Parathyroid adenoma (tissue), 2 donors: ENCODE measurements around the gene IGSF6.

Experiments
- H2AFZ ChIP-seq: fragments of 300-600 bp; sonication (generic); one replicate; pipeline ENCODE4 v1.7.0; 2017; ENCODE audit warnings: antibody characterized with exemption, mild to moderate bottlenecking
- H3K27ac ChIP-seq: fragments of 300-600 bp; sonication (generic); one replicate; pipeline ENCODE4 v1.7.0; 2017
- H3K27me3 ChIP-seq: fragments of 300-600 bp; sonication (generic); one replicate; pipeline ENCODE4 v1.7.0; 2017; ENCODE audit warnings: low read length; ENCODE audit not compliant: control insufficient read depth, insufficient read depth
- H3K36me3 ChIP-seq: fragments of 300-600 bp; sonication (generic); one replicate; pipeline ENCODE4 v1.7.0; 2017; ENCODE audit warnings: low read length; ENCODE audit not compliant: control insufficient read depth, insufficient read depth
- H3K4me1 ChIP-seq: fragments of 300-600 bp; sonication (generic); one replicate; pipeline ENCODE4 v1.7.0; 2017; ENCODE audit warnings: control low read depth
- H3K4me2 ChIP-seq: fragments of 300-600 bp; sonication (generic); one replicate; pipeline ENCODE4 v1.7.0; 2017; ENCODE audit warnings: low read length
- H3K4me3 ChIP-seq: fragments of 300-600 bp; sonication (generic); one replicate; pipeline ENCODE4 v1.7.0; 2017; ENCODE audit warnings: low read depth, low read length
- H3K79me2 ChIP-seq: fragments of 300-600 bp; sonication (generic); one replicate; pipeline ENCODE4 v1.7.0; 2017; ENCODE audit warnings: control low read depth
- H3K9ac ChIP-seq: fragments of 300-600 bp; sonication (generic); one replicate; pipeline ENCODE4 v1.7.0; 2017; ENCODE audit warnings: mild to moderate bottlenecking
- H3K9me3 ChIP-seq: fragments of 300-600 bp; sonication (generic); one replicate; pipeline ENCODE4 v1.7.0; 2017; ENCODE audit warnings: low read length; ENCODE audit not compliant: control insufficient read depth
- CTCF ChIP-seq: fragments of 300-600 bp; sonication (generic); IDR thresholded peaks from one replicate; pipeline ENCODE4 v1.7.0; 2017; ENCODE audit warnings: antibody characterized with exemption, mild to moderate bottlenecking
- donor health status: primary hyperparathyroidism.

The IGSF6 gene

DNA sequence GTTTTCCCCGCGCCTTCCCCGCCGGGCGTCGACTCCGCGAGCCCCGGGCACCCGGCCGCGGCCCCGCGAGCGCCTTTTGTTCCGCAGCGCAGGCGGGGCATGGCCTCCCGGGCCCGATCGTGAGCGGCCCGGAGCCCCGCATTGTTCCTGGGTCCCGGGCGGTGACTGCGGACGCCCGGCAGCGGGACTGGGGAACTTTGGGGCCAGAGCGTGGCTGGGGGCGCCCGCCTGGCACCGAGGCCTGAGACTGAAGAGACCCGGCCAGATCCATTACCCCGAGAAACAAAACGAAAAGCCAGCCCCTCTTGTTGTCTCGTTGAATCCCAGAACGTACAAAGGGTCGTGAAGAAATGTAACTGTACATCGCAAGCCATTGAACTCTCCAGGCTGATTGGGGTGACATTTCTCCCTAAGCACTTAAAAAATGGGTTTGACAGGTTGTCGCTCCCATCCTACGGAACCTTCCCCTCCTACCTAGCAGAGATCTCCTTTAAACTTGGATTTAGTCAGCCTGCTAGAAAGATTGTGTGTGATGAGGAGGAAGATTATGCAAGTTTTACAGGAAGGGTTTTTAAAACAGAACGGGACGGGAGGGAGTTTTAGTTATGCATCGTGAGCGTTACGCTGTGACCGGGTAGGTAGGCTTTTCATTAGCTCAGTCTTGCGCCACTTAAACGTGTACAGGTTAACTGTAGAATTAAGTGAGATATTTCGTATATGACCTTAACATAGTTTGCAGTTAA lies 52.2 kb downstream of the IGSF6 start:
- Histone ChIP-seq H3K27ac (peak overlapping the region; percentile 93), H3K36me3 (no peaks in the 10 kb centered on the region), H3K27me3 (no peaks in the 10 kb centered on the region), H3K4me1 (peaks cover 8% of the 10 kb centered on the region), H2AFZ (peak overlapping the region; percentile 81), H3K9me3 (no peaks in the 10 kb centered on the region), H3K4me2 (peak overlapping the region; percentile 92), H3K79me2 (peaks cover 31% of the 10 kb centered on the region), H3K9ac (peak overlapping the region; percentile 41), H3K4me3 (peak overlapping the region; percentile 92)
- no peak for TF ChIP-seq CTCF

- H3K27ac ChIP-seq, result peak within 1 kb of the TSS; percentile 93
Measured at GRCh38 chr16:21599122-21600030, 53.0 kb downstream of the IGSF6 start, which contains the start of gene METTL9. Gene METTL9, plus strand, starts transcription at chr16:21599577. Its CDS starts 157 bp downstream, at chr16:21599734.

DNA sequence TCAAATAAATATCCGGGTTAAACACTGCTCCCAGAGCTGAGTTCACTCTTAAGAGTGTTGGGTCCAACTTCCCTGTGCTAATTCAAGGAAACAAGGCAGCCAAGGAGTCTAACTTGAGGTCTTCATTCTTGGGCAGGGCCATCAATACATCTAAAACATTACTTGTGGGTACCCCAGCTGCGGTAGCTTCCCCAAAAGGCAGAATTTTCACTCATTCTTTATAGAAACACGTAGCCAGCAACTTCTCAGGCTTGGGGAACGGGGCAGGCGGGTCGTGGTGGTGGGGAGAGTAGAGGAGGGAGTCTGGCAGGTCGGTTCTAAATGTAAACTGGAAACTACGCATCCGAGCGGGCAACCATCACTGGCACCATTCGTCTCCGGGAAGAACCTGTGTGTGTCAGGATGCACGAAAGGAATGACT lies 53.7 kb downstream of the IGSF6 start:
- Histone ChIP-seq H3K9me3 (no peaks in the 10 kb centered on the region), H3K4me2 (peak overlapping the region; percentile 86), H3K27me3 (no peaks in the 10 kb centered on the region), H3K9ac (peak overlapping the region; percentile 61), H3K79me2 (peaks cover 23% of the 10 kb centered on the region), H3K27ac (peak overlapping the region; percentile 93), H3K4me1 (peaks cover 9% of the 10 kb centered on the region), H3K36me3 (no peaks in the 10 kb centered on the region), H3K4me3 (peak overlapping the region; percentile 92), H2AFZ (peak overlapping the region; percentile 98)
- TF ChIP-seq CTCF, result no peak

More at GRCh38 chr16:21599122-21600030, 53.0 kb downstream of the IGSF6 start, which contains the start of gene METTL9:
- peak within 1 kb of the TSS; percentile 98 for H2AFZ ChIP-seq
- H3K27me3 ChIP-seq, result no peaks in the 10 kb centered on the region
- peaks cover 26% of the 10 kb centered on the region for H3K79me2 ChIP-seq
- peak; percentile 21 for TF ChIP-seq CTCF
- peaks cover 8% of the 10 kb centered on the region for H3K4me1 ChIP-seq
- peak within 1 kb of the TSS; percentile 61 for H3K9ac ChIP-seq
- no peaks in the 10 kb centered on the region for H3K9me3 ChIP-seq
- H3K36me3 ChIP-seq, result no peaks in the 10 kb centered on the region
- peak within 1 kb of the TSS; percentile 92 for H3K4me2 ChIP-seq
- H3K4me3 ChIP-seq, result peak within 1 kb of the TSS; percentile 92

- peak overlapping the region; percentile 92 for H3K4me3 ChIP-seq
- H3K27ac ChIP-seq, result peak overlapping the region; percentile 93
- H3K79me2 ChIP-seq, result peaks cover 18% of the 10 kb centered on the region
Measured at GRCh38 chr16:21598206-21598605, 54.2 kb downstream of the IGSF6 start.

More at GRCh38 chr16:21598206-21598605, 54.2 kb downstream of the IGSF6 start:
- Histone ChIP-seq H3K27me3 (no peaks in the 10 kb centered on the region), H3K36me3 (no peaks in the 10 kb centered on the region), H3K9me3 (no peaks in the 10 kb centered on the region), H2AFZ (peak overlapping the region; percentile 98), H3K4me2 (peak overlapping the region; percentile 86), H3K9ac (no peak overlapping the region), H3K4me1 (peaks cover 14% of the 10 kb centered on the region)
- no peak for TF ChIP-seq CTCF
